ENCODE results near the gene TDP1.
"Not testable (repeated sequence)": the region's sequence is repeated elsewhere in the genome, so short reads cannot be mapped to it uniquely, and the experiment has no call there.

The TDP1 gene

DNA sequence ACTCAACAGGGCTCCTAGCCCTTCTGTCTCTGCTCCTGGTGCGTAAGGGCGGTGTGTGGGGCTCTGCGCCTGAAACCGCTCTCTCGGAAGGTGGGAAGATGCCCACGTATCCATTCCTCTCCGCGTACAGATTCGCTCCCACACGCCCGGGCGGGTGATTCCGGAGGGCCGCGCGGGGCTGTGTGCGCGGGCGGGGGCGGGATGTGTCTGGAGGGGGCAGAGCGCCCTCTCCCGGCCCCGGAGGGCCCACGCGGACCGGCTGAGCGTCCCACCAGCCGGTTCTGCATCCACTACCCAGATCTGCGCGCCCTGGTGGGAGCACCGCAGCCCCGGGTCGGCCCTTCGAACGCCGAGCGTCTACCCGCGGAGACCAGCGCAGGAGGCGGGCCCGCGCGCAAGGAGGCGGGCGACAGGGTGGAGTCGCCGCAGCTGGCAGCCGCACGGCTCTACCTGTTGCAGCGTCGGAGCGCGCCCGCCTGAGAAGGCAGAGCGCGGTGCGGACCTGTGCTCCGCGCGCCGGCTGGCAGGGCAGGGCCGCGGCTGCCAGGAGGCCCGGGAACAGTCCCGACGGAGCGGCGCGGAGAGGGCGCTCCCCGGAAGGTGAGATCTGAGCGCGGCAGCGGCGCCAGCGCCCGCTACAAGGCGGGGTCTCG is 104.7 kb downstream of the TDP1 start:
- H3K4me1 Mint-ChIP-seq (ENCODE audit: low read depth) = peaks cover 54% of the 10 kb centered on the region
- H3K27ac Mint-ChIP-seq = no peak overlapping the region
- intact Hi-C loops (cut with micrococcal nuclease) = loop anchor here (5.0 kb wide), 3 partner anchors 37 to 177 kb away; no protein-coding TSS in a partner anchor
- peaks cover 39% of the 10 kb centered on the region for H3K27me3 Mint-ChIP-seq
- peaks cover 32% of the 10 kb centered on the region for H3K36me3 Mint-ChIP-seq (ENCODE audit: low read depth)
- H3K9me3 Mint-ChIP-seq = no peaks in the 10 kb centered on the region
- peak overlapping the region; percentile 76 for H3K4me3 Mint-ChIP-seq

DNA sequence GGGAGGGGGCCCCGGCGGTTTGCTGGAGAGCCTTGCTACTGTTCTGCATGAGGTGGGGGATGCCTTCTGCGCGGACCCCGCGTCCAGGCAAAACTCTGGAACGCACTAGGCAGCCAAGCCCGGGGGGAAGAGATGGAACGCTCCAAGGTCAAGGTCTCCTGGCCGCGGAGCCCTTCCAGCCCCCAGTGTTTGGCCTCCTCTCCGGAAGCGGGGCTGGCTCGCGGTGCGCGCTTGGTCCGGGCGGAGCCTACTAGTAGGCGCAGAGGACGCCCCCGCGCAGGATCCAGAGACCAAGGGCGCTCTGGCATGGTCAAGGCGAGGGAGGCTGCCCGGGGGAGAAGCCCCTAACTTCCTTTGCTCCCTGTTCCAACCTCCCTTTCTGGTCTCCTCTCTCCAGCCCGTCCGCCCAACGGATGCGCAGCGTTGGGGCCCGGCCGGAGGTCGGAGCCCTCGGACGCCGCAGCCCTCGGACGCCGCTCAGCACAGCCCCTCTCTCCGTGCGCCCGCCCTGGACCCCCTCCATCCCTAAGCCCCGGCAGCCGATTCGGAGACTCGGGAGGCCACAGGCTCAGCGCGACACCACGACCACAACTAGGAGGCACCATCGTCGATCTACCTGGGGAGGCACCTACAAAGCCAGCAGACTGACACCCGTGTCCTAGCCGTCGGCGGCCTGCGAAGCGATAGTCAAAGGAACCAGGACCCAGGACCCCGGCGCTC is 105.4 kb downstream of the TDP1 start:
- peaks cover 32% of the 10 kb centered on the region for H3K36me3 Mint-ChIP-seq (ENCODE audit: low read depth)
- H3K4me3 Mint-ChIP-seq = peak overlapping the region; percentile 76
- H3K27ac Mint-ChIP-seq = peak overlapping the region; percentile 86
- no peaks in the 10 kb centered on the region for H3K9me3 Mint-ChIP-seq
- peaks cover 57% of the 10 kb centered on the region for H3K4me1 Mint-ChIP-seq (ENCODE audit: low read depth)
- intact Hi-C loops (cut with micrococcal nuclease) = loop anchor here (5.0 kb wide), 3 partner anchors 36 to 176 kb away; no protein-coding TSS in a partner anchor
- peaks cover 36% of the 10 kb centered on the region for H3K27me3 Mint-ChIP-seq

DNA sequence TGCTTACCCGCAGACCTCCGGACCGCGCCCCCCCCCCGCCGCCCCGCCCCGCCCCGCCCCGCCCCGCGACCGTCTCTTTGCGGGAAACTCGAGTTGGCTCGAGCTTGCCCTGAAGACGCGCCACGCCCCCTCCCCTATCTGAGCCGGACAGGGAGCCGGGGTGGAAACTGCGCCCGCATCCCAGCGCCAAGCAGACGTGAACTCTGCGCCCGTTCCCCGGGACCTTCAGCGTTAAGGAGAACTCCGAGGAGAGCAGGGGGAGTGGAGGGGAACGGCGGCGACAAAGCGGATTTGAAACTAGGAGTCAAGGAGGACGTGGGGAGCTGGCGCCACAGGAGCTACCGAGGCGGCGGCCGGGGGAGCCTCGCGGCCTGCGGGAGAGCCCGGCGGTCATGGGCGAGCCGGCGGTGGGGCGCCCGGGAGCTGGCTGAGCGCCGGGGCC is 106.0 kb downstream of the TDP1 start, which contains the start of gene KCNK13:
Gene KCNK13 (plus strand): TSS at position 310 of the 442 bp plus-strand sequence. CDS start 212 bp downstream, outside the sequence.
- Mint-ChIP-seq H3K27ac (peak within 1 kb of the TSS; percentile 86), H3K9me3 (no peaks in the 10 kb centered on the region), H3K27me3 (peaks cover 36% of the 10 kb centered on the region), H3K4me3 (peak within 1 kb of the TSS; percentile 92), H3K4me1 (ENCODE audit: low read depth) (peaks cover 57% of the 10 kb centered on the region), H3K36me3 (ENCODE audit: low read depth) (peaks cover 32% of the 10 kb centered on the region)
- intact Hi-C loops (cut with micrococcal nuclease) = loop anchor here (5.0 kb wide), 3 partner anchors 36 to 176 kb away; no protein-coding TSS in a partner anchor

DNA sequence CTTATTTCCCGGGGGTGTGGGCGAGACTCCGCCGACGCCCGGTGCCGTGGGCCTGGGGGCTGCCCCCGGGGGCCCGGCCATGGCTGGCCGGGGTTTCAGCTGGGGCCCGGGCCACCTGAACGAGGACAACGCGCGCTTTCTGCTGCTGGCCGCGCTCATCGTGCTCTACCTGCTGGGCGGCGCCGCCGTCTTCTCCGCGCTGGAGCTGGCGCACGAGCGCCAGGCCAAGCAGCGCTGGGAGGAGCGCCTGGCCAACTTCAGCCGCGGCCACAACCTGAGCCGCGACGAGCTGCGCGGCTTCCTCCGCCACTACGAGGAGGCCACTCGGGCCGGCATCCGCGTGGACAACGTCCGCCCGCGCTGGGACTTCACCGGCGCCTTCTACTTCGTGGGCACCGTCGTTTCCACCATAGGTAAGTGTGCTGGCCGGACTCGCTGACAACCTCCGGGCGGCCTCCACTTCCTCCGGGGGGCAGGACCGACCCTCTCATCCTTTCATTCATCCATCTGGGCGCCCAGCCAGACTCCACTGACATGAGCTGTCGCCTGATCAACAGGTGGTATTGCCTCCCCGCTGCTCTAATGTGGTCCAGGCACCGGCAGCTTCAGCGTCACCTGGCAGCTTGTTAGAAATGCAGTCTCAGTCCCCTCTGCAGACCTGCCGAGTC is 106.5 kb downstream of the TDP1 start:
- Mint-ChIP-seq H3K4me3 (peak overlapping the region; percentile 92), H3K27ac (peak overlapping the region; percentile 86), H3K36me3 (ENCODE audit: low read depth) (peaks cover 36% of the 10 kb centered on the region), H3K4me1 (ENCODE audit: low read depth) (peaks cover 55% of the 10 kb centered on the region), H3K9me3 (no peaks in the 10 kb centered on the region), H3K27me3 (peaks cover 31% of the 10 kb centered on the region)
- intact Hi-C loops (cut with micrococcal nuclease) = loop anchor here (5.0 kb wide), 3 partner anchors 35 to 175 kb away; no protein-coding TSS in a partner anchor

DNA sequence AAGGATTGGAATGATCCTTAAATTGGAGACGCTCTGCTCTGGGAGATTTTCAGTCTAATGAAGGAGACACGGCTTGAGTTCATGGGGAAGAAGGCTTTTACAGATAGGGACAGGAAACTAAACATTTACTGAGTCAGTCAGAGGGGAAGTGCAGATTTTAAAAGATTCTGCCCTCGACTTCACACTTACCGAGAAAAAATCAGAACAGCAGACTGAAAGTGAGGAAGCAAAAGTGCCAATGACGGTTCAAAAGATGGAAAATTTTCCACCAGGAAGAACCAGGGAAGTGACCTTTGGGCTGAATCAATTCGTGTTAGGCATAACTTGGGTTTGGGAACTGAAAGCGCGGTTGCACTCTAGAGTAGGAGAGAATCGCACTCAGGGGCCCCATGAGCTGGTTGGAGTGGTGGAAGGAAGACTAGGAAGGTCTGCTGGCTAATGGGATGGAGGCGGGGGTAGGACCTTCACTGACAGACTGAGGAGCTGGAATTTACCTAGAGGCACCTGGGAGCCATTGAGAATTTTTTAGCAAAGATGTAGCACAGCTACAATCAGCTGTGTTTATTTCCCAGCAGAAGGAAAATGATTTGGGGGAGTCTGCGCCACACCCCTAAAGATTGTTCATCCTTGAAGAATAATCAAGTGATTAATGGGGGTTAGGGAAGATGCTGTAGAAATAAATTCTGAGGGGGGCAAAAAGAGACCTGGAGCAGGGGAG is 107.3 kb downstream of the TDP1 start:
- peak overlapping the region; percentile 92 for H3K4me3 Mint-ChIP-seq
- intact Hi-C loops (cut with micrococcal nuclease) = loop anchor here (5.0 kb wide), 3 partner anchors 34 to 174 kb away; no protein-coding TSS in a partner anchor
- H3K36me3 Mint-ChIP-seq (ENCODE audit: low read depth) = peaks cover 43% of the 10 kb centered on the region
- peaks cover 24% of the 10 kb centered on the region for H3K27me3 Mint-ChIP-seq
- no peaks in the 10 kb centered on the region for H3K9me3 Mint-ChIP-seq
- peaks cover 62% of the 10 kb centered on the region for H3K4me1 Mint-ChIP-seq (ENCODE audit: low read depth)
- peak overlapping the region; percentile 86 for H3K27ac Mint-ChIP-seq

DNA sequence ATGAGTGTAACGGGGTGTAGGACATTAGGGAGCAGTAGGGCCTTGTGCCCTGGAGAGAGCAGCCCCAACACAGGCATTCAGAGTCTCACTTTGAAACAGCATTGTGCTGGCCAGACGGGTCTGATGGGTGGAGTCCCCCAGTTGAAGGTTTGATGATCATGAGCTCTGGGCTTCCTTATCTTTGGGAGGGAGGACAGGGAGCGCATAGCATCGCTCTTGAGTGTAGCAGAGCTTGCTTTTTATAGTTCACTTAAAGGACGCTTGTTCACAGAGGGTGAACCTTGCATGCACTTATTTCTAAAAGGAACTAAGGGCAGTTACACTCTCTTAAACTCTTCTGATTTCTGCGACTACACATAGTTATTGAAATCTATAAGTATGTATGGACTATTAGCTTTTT is 116.6 kb downstream of the TDP1 start:
- Mint-ChIP-seq H3K4me1 (ENCODE audit: low read depth) (peaks cover 39% of the 10 kb centered on the region), H3K36me3 (ENCODE audit: low read depth) (peaks cover 29% of the 10 kb centered on the region), H3K27me3 (peaks cover 23% of the 10 kb centered on the region), H3K9me3 (no peaks in the 10 kb centered on the region), H3K27ac (no peak overlapping the region), H3K4me3 (no peak overlapping the region)
- intact Hi-C loops (cut with micrococcal nuclease) = no loop called here

DNA sequence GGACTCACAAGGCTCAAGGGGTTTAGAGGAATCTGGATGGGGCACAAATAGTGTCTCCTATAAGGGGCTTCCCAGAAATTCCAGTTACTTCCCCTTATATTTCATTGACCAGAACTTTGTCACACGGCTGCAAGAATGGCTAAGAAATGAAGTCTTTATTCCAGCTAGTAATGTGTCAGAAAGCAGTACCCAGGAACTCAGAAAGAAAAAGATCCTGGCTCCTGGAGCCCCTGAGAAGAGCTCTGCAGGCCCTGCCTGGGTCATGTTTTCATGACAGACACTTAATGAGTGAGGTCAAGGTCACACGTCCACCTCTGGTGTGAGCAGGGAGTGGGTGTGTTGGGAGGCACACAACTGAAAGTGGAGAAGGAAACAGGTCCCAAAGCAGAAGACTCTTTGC is 123.8 kb downstream of the TDP1 start:
- Mint-ChIP-seq H3K9me3 (peaks cover 6% of the 10 kb centered on the region), H3K4me1 (ENCODE audit: low read depth) (peaks cover 49% of the 10 kb centered on the region), H3K4me3 (no peak overlapping the region), H3K27me3 (peaks cover 13% of the 10 kb centered on the region), H3K27ac (no peak overlapping the region), H3K36me3 (ENCODE audit: low read depth) (peaks cover 20% of the 10 kb centered on the region)
- intact Hi-C loops (cut with micrococcal nuclease) = no loop called here

DNA sequence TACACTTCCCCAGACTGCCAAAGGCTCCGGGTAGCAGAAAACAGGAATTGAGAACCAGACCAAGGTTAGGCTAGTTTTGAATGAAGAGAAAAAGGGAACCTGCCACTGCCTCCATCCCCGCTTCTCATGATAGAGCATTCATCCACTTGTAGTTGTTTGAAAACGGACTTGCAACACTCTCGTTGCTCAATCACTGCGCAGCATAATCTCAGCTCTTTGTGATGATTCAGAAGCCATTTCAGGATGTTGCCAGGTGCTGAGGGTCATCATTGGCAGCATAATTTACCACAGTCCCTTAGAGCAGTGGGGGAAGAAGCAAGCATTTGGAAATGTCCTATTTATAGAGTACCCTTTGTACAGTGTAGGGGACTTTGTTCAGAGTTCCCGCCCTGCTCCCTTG is 131.7 kb downstream of the TDP1 start:
- intact Hi-C loops (cut with micrococcal nuclease) = no loop called here
- Mint-ChIP-seq H3K27ac (peak overlapping the region; percentile 50), H3K36me3 (ENCODE audit: low read depth) (peaks cover 17% of the 10 kb centered on the region), H3K4me1 (ENCODE audit: low read depth) (peaks cover 43% of the 10 kb centered on the region), H3K27me3 (no peaks in the 10 kb centered on the region), H3K9me3 (peaks cover 5% of the 10 kb centered on the region), H3K4me3 (no peak overlapping the region)

DNA sequence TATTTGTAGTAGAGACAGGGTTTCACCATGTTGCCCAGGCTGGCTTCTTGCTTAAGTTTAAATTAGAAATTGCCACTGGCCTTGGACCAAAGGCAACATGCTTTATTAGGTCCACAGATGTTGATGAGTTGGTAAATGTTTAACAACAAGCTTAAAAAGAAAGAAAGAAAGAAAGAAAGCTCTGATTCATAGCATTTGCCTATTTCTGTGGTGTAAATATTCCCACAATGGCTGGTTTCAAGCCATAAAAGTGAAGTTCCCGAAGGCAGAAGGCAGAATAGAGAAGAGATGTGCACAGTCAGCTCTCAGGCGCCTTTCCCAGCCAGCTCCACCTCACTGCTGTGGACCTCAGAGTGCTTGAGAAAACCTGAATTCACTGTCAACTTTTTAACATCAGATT is 132.4 kb downstream of the TDP1 start:
- intact Hi-C loops (cut with micrococcal nuclease) = no loop called here

DNA sequence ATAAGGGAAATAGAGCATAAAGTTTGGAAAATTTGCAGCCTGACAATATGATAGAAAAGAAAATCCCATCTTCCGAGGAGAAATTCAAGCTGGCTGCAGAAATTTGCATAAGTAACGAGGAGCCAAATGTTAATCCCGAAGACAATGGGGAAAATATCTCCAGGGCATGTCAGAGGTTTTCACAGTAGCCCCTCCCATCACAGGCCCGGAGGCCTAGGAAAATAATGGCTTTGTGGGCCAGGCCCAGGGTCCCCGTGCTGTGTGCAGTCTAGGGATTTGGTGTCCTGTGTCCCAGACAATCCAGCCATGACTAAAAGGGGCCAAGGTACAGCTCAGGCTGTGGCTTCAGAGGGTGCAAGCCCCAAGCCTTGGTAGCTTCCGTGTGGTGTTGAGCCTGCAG is 133.8 kb downstream of the TDP1 start:
- Mint-ChIP-seq H3K27ac (peak overlapping the region; percentile 50), H3K36me3 (ENCODE audit: low read depth) (peaks cover 17% of the 10 kb centered on the region), H3K4me1 (ENCODE audit: low read depth) (peaks cover 56% of the 10 kb centered on the region)
- H3K4me3 Mint-ChIP-seq; intact Hi-C loops (cut with micrococcal nuclease); H3K9me3 Mint-ChIP-seq; H3K27me3 Mint-ChIP-seq: not testable (repeated sequence)

More for the DNA sequence above, 132.4 kb downstream of the TDP1 start:
- no peak overlapping the region for H3K4me3 Mint-ChIP-seq
- H3K27me3 Mint-ChIP-seq = no peaks in the 10 kb centered on the region
- peaks cover 50% of the 10 kb centered on the region for H3K4me1 Mint-ChIP-seq (ENCODE audit: low read depth)
- peak overlapping the region; percentile 50 for H3K27ac Mint-ChIP-seq
- H3K9me3 Mint-ChIP-seq = peaks cover 5% of the 10 kb centered on the region
- H3K36me3 Mint-ChIP-seq (ENCODE audit: low read depth) = peaks cover 17% of the 10 kb centered on the region

DNA sequence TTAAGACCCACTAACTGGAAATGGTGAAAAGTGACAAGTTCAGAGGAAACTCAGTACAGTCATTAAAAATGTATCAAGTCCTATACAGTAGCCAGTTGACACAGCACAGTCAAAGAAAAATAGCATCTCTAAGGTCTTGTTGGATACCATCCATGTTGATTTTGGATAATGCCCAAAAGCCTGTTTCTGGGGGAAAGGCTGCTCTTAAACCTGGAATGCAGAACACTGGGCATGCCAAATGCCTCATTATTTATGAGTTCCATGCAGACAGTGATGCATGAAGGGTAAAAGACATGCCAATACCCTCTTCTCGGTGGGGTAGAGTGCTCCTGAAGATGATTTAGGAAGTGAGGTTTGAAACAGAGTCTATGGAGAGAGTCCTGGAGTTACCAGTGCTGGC is 135.7 kb downstream of the TDP1 start:
- no peaks in the 10 kb centered on the region for H3K27me3 Mint-ChIP-seq
- intact Hi-C loops (cut with micrococcal nuclease) = no loop called here
- H3K27ac Mint-ChIP-seq = no peak overlapping the region
- peaks cover 23% of the 10 kb centered on the region for H3K36me3 Mint-ChIP-seq (ENCODE audit: low read depth)
- peaks cover 5% of the 10 kb centered on the region for H3K9me3 Mint-ChIP-seq
- H3K4me3 Mint-ChIP-seq = no peak overlapping the region
- peaks cover 65% of the 10 kb centered on the region for H3K4me1 Mint-ChIP-seq (ENCODE audit: low read depth)

DNA sequence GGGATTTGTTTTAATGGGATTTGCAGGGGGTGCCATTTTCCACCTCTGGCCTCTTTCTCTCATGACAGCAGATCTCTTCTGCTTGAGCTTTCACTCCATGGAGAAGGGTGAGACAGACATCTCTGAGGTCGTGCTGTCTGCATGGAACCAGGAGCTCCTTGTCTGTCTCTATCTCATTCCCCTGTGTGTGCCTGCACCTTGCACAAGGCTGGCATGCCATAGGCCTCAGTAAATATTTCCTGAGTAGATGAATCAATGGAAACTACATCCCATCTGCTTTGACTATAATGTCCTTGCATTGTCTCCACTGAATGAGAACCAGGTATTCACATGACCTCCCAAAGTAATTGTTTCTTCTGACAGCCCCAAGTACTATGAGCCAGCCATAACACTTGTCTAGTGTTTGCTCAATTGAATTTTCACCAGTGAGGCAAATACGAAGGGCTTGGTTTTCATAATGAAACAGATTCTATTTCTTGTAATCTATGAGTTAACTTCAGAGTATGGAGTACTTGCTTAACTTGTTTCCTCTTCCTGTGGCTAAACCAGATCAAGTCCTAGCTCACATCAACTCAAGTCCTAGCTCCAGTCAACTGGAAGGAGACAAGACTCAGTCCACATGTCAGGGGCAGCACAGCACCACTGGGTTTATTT is 138.3 kb downstream of the TDP1 start:
- H3K36me3 Mint-ChIP-seq (ENCODE audit: low read depth) = peaks cover 21% of the 10 kb centered on the region
- H3K9me3 Mint-ChIP-seq = peaks cover 5% of the 10 kb centered on the region
- H3K4me3 Mint-ChIP-seq = peak overlapping the region; percentile 40
- peak overlapping the region; percentile 45 for H3K27ac Mint-ChIP-seq
- H3K27me3 Mint-ChIP-seq = no peaks in the 10 kb centered on the region
- H3K4me1 Mint-ChIP-seq (ENCODE audit: low read depth) = peaks cover 65% of the 10 kb centered on the region
- intact Hi-C loops (cut with micrococcal nuclease) = no loop called here

All from dendritic cell treated with granulocyte-macrophage colony-stimulating factor and Interleukin-4, amounts not matched to agents 40 ng/mL and 50 ng/mL, for 4 days (primary cell).